ENCODE measurements around the gene LCN10.
"Not testable (repeated sequence)": the region's sequence is repeated elsewhere in the genome, so short reads cannot be mapped to it uniquely, and the experiment has no call there.

Gene LCN10

DNA sequence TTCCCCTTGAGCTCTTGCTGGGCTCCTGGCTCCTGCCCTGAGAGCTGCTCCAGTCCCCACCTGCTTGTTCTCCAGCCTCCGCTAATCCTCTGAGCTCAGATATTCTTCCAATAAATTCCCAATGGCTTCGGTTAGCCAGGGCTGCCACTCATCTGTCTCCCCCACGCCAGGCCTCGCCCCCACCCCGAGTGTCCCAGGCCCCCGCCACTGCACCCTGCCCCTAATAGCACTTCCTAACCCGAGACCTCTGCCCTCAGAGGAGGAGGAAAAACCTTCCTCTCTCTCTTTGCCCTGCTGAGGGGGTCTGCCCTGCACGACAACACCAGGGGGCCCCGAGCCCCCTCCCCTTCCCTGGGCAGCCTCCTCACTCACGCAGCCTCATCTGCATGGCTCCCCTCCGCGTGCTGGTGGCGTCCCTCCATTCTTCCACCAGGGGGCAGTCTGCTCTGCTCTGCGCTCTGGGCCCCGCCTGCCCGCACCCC lies 27.0 kb upstream of the LCN10 start:
- WGBS = 32% methylated on average over 8 of the region's 16 CpGs

DNA sequence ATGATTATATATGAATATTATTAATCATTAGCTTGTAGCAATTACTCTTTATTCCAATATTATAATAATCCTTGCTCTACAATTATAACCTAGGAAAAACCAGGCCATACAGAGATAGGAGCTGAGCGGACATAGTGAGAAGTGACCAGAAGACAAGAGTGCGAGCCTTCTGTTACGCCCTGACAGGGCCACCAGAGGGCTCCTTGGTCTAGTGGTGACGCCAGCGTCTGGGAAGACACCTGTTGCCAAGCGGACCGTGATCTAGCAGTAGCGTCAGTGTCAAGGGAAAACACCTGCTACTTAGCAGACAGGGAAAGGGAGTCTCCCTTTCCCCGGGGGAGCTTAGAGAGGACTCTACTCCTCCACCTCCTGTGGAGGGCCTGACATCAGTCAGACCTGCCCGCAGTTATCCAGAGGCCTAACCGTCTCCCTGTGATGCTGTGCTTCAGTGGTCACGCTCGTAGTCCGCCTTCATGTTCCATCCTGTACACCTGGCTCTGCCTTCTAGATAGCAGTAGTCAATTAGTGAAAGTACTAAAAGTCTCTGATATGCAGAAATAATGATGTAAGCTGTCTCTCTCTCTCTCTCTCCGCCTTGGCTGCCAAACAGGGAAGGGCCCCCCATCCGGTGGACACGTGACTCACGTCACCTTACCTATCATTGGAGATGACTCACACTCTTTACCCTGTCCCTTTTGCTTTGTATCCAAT lies 23.8 kb upstream of the LCN10 start:
- H2AFZ ChIP-seq (ENCODE audit: low read depth, low read length); H2BK5ac ChIP-seq (ENCODE audit: low read depth, low read length, poor library complexity, severe bottlenecking); H3K4me2 ChIP-seq (ENCODE audit: low read length, poor library complexity, severe bottlenecking); H2AK5ac ChIP-seq (ENCODE audit: low read length, severe bottlenecking); H3K36me3 ChIP-seq (ENCODE audit: control insufficient read depth in 1 of 2, insufficient read depth in 2 of 2, low read depth in 1 of 2, low read length in 2 of 2); H3K79me1 ChIP-seq (replicated peaks; ENCODE audit: low read length, poor library complexity, severe bottlenecking); H3K9me3 ChIP-seq (ENCODE audit: control insufficient read depth, low read length); H3K4me3 ChIP-seq (ENCODE audit: insufficient read depth in 1 of 2, low read depth in 1 of 2, low read length in 2 of 2); H3K14ac ChIP-seq (ENCODE audit: low read length in 2 of 2); H2BK12ac ChIP-seq (ENCODE audit: low read length in 2 of 2); H3K4ac ChIP-seq (ENCODE audit: low read depth in 1 of 2, low read length in 2 of 2); H3K18ac ChIP-seq (ENCODE audit: low read depth in 1 of 2, low read length in 2 of 2); H3K9ac ChIP-seq (ENCODE audit: low read length); H3K4me1 ChIP-seq (ENCODE audit: control insufficient read depth, insufficient read depth, low read depth, low read length); H3K27ac ChIP-seq (ENCODE audit: low read length, poor library complexity, severe bottlenecking); H2BK15ac ChIP-seq (ENCODE audit: low read depth, poor library complexity, severe bottlenecking); H4K8ac ChIP-seq (ENCODE audit: low read length); H2BK120ac ChIP-seq (ENCODE audit: low read depth, low read length); H3K23ac ChIP-seq (ENCODE audit: low read length in 2 of 2); H4K91ac ChIP-seq (ENCODE audit: low read length): not testable (repeated sequence)
- WGBS = 55% methylated on average over 14 of the region's 18 CpGs
- H3K27me3 ChIP-seq (ENCODE audit: control insufficient read depth in 1 of 2, insufficient read depth in 1 of 2, low read length in 2 of 2) = peaks cover 33 to 38% of the 10 kb centered on the region in 2 experiments
- peak; percentile 64 for DNase-seq

More for the DNA sequence above, 27.0 kb upstream of the LCN10 start:
- no peak overlapping the region for H2BK12ac ChIP-seq (ENCODE audit: low read length in 2 of 2)
- no peak overlapping the region for H4K8ac ChIP-seq (ENCODE audit: low read length)
- no peak overlapping the region for H3K4me2 ChIP-seq (ENCODE audit: low read length, poor library complexity, severe bottlenecking)
- H3K27me3 ChIP-seq (ENCODE audit: control insufficient read depth in 1 of 2, insufficient read depth in 1 of 2, low read length in 2 of 2) = peaks cover 18 to 38% of the 10 kb centered on the region in 2 experiments
- H3K14ac ChIP-seq (ENCODE audit: low read length in 2 of 2) = no peak overlapping the region
- no peak overlapping the region for H2BK120ac ChIP-seq (ENCODE audit: low read depth, low read length)
- H4K91ac ChIP-seq (ENCODE audit: low read length) = no peak overlapping the region
- H3K23ac ChIP-seq (ENCODE audit: low read length in 2 of 2) = no peak overlapping the region
- peaks cover 2% of the 10 kb centered on the region for H3K4me1 ChIP-seq (ENCODE audit: control insufficient read depth, insufficient read depth, low read depth, low read length)
- no peak overlapping the region for H3K4ac ChIP-seq (ENCODE audit: low read depth in 1 of 2, low read length in 2 of 2)
- no peak for DNase-seq
- no peak overlapping the region for H3K4me3 ChIP-seq (ENCODE audit: insufficient read depth in 1 of 2, low read depth in 1 of 2, low read length in 2 of 2)
- H2BK15ac ChIP-seq (ENCODE audit: low read depth, poor library complexity, severe bottlenecking) = no peak overlapping the region
- H3K18ac ChIP-seq (ENCODE audit: low read depth in 1 of 2, low read length in 2 of 2) = no peak overlapping the region
- H2AFZ ChIP-seq (ENCODE audit: low read depth, low read length) = no peak overlapping the region
- H3K36me3 ChIP-seq (ENCODE audit: control insufficient read depth in 1 of 2, insufficient read depth in 2 of 2, low read depth in 1 of 2, low read length in 2 of 2) = no peaks in the 10 kb centered on the region
- H3K9me3 ChIP-seq (ENCODE audit: control insufficient read depth, low read length) = peaks cover 13% of the 10 kb centered on the region
- no peak overlapping the region for H3K27ac ChIP-seq (ENCODE audit: low read length, poor library complexity, severe bottlenecking)
- H3K9ac ChIP-seq (ENCODE audit: low read length) = no peak overlapping the region
- H3K79me1 ChIP-seq (replicated peaks; ENCODE audit: low read length, poor library complexity, severe bottlenecking) = no peaks in the 10 kb centered on the region
- no peak overlapping the region for H2AK5ac ChIP-seq (ENCODE audit: low read length, severe bottlenecking)
- H2BK5ac ChIP-seq (ENCODE audit: low read depth, low read length, poor library complexity, severe bottlenecking) = no peak overlapping the region

DNA sequence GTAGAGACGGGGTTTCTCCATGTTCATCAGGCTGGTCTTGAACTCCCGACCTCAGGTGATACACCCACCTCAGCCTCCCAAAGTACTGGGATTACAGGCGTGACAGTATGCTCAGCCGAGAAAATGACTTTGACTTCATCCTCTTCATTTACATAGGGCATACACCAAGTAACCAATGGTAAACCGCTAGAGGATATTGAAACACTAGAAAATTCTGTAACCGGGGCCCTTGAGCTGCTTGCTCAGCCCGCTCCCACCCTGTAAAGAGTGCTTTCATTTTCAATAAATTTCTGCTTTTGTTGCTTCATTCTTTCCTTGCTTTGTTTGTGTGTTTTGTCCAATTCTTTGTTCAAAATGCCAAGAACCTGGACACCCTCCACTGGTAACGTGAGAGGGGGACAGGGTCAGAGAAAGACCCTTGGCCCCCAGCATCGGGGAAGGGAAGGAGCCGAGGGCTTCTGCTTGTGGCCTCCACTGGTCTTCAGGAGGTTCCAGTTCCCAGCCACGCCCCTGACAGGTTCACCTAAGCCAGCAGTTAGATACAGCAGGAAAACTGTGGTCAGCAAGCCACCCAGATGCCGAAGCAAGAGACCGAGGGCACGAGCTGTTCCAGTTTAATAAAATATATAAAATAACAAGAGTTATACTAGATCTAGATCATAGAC lies 23.1 kb upstream of the LCN10 start:
- H2BK12ac ChIP-seq (ENCODE audit: low read length in 2 of 2); H2AK5ac ChIP-seq (ENCODE audit: low read length, severe bottlenecking); H3K79me1 ChIP-seq (replicated peaks; ENCODE audit: low read length, poor library complexity, severe bottlenecking); H2BK120ac ChIP-seq (ENCODE audit: low read depth, low read length); H2BK15ac ChIP-seq (ENCODE audit: low read depth, poor library complexity, severe bottlenecking); H2BK5ac ChIP-seq (ENCODE audit: low read depth, low read length, poor library complexity, severe bottlenecking); H3K9me3 ChIP-seq (ENCODE audit: control insufficient read depth, low read length); DNase-seq; H3K18ac ChIP-seq (ENCODE audit: low read depth in 1 of 2, low read length in 2 of 2); H2AFZ ChIP-seq (ENCODE audit: low read depth, low read length); H3K36me3 ChIP-seq (ENCODE audit: control insufficient read depth in 1 of 2, insufficient read depth in 2 of 2, low read depth in 1 of 2, low read length in 2 of 2); H3K4me1 ChIP-seq (ENCODE audit: control insufficient read depth, insufficient read depth, low read depth, low read length); H3K14ac ChIP-seq (ENCODE audit: low read length in 2 of 2); H3K4ac ChIP-seq (ENCODE audit: low read depth in 1 of 2, low read length in 2 of 2); H4K8ac ChIP-seq (ENCODE audit: low read length); H3K27ac ChIP-seq (ENCODE audit: low read length, poor library complexity, severe bottlenecking); H3K9ac ChIP-seq (ENCODE audit: low read length); H3K23ac ChIP-seq (ENCODE audit: low read length in 2 of 2); H3K4me3 ChIP-seq (ENCODE audit: insufficient read depth in 1 of 2, low read depth in 1 of 2, low read length in 2 of 2); H4K91ac ChIP-seq (ENCODE audit: low read length); H3K4me2 ChIP-seq (ENCODE audit: low read length, poor library complexity, severe bottlenecking): not testable (repeated sequence)
- WGBS = 86% methylated on average over 11 of the region's 14 CpGs
- H3K27me3 ChIP-seq (ENCODE audit: control insufficient read depth in 1 of 2, insufficient read depth in 1 of 2, low read length in 2 of 2) = peaks cover 33 to 41% of the 10 kb centered on the region in 2 experiments

DNA sequence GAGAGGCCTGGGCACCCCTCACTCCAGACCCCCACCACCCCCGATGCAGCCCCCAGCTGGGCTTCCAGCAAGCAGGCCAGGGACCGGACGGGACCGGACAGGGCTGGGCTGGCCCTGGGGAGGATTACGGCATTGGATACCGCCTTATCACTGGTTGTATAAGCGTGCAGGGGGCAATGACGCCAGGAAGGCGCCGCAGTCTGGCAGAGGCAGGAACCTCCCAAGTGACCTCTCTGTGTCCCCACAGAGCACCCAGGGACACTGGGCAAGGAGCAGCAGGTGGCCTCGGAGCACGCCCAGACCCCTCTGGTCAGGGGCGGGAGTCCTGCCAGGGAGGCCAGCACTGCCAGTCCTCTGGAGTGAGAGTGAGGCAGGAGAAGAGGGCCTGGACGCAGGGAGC lies 22.3 kb upstream of the LCN10 start:
- DNase-seq = no peak
- Histone ChIP-seq H3K4ac (ENCODE audit: low read depth in 1 of 2, low read length in 2 of 2) (no peak overlapping the region), H3K23ac (ENCODE audit: low read length in 2 of 2) (no peak overlapping the region), H4K8ac (ENCODE audit: low read length) (no peak overlapping the region), H2BK120ac (ENCODE audit: low read depth, low read length) (no peak overlapping the region), H2BK15ac (ENCODE audit: low read depth, poor library complexity, severe bottlenecking) (no peak overlapping the region), H3K36me3 (ENCODE audit: control insufficient read depth in 1 of 2, insufficient read depth in 2 of 2, low read depth in 1 of 2, low read length in 2 of 2) (no peaks in the 10 kb centered on the region), H2BK12ac (ENCODE audit: low read length in 2 of 2) (no peak overlapping the region), H3K4me1 (ENCODE audit: control insufficient read depth, insufficient read depth, low read depth, low read length) (peaks cover 7% of the 10 kb centered on the region), H4K91ac (ENCODE audit: low read length) (no peak overlapping the region), H3K79me1 (replicated peaks; ENCODE audit: low read length, poor library complexity, severe bottlenecking) (no peaks in the 10 kb centered on the region), H2BK5ac (ENCODE audit: low read depth, low read length, poor library complexity, severe bottlenecking) (no peak overlapping the region), H3K9ac (ENCODE audit: low read length) (no peak overlapping the region), H2AK5ac (ENCODE audit: low read length, severe bottlenecking) (no peak overlapping the region), H3K27me3 (ENCODE audit: control insufficient read depth in 1 of 2, insufficient read depth in 1 of 2, low read length in 2 of 2) (peaks cover 34 to 47% of the 10 kb centered on the region in 2 experiments), H3K14ac (ENCODE audit: low read length in 2 of 2) (no peak overlapping the region), H2AFZ (ENCODE audit: low read depth, low read length) (no peak overlapping the region), H3K9me3 (ENCODE audit: control insufficient read depth, low read length) (no peaks in the 10 kb centered on the region), H3K4me3 (ENCODE audit: insufficient read depth in 1 of 2, low read depth in 1 of 2, low read length in 2 of 2) (no peak overlapping the region), H3K27ac (ENCODE audit: low read length, poor library complexity, severe bottlenecking) (no peak overlapping the region), H3K4me2 (ENCODE audit: low read length, poor library complexity, severe bottlenecking) (no peak overlapping the region), H3K18ac (ENCODE audit: low read depth in 1 of 2, low read length in 2 of 2) (no peak overlapping the region)
- 97% methylated on average over 14 of the region's 14 CpGs for WGBS
